Measurements from ENCODE around the gene MAPK8IP3. TPM values are rescaled to one million over a fixed set of nuclear protein-coding genes. Genes with fewer than 3 reads are reported as not detected.

Gene MAPK8IP3
- total RNA-seq (2022; extraction: Qiagen RNA extraction) = 40.7 to 70.6 TPM (median 60.8 TPM) in 5 replicates

GRCh38 chr16:1705688-1706385 lies at the start of gene MAPK8IP3:
Gene MAPK8IP3 (plus strand): TSS chr16:1706195. CDS start chr16:1706340, 145 bp downstream.

GRCh38 chr16:1677942-1678499 lies 28.0 kb upstream of the MAPK8IP3 start, which contains the start of gene JPT2:
Gene JPT2 (plus strand): TSS chr16:1678279. CDS start chr16:1678313, 34 bp downstream.

GRCh38 chr16:1771188-1771863 lies 65.3 kb downstream of the MAPK8IP3 start, which contains the start of gene NME3:
Gene NME3 (minus strand): TSS chr16:1771543. CDS start chr16:1771534, 9 bp downstream.

GRCh38 chr16:1772362-1772907 lies 66.4 kb downstream of the MAPK8IP3 start, which contains the start of gene EME2:
Gene EME2 (plus strand): TSS chr16:1772810. CDS start chr16:1773228, 418 bp downstream.

GRCh38 chr16:1772908-1773702 lies 67.1 kb downstream of the MAPK8IP3 start, which contains the start of gene MRPS34:
Gene MRPS34 (minus strand): TSS chr16:1773134. CDS start chr16:1773119, 15 bp downstream.

GRCh38 chr16:1782408-1783264 lies 76.6 kb downstream of the MAPK8IP3 start, which contains the start of the genes NUBP2 and SPSB3:
Gene NUBP2 (plus strand): TSS chr16:1782960. CDS start chr16:1783021, 61 bp downstream.
Gene SPSB3 (minus strand): TSS chr16:1782571. CDS start chr16:1781483, 1,088 bp downstream.

GRCh38 chr16:1793578-1794220 lies 87.7 kb downstream of the MAPK8IP3 start, which contains the start of gene IGFALS:
Gene IGFALS (minus strand): TSS chr16:1793705. CDS start chr16:1793652, 53 bp downstream.

Other genes starting within 250 kb of the MAPK8IP3 start
- gene CLCN7, start 231.2 kb upstream of the MAPK8IP3 start, total RNA-seq (2022; extraction: Qiagen RNA extraction) = 45.9 to 78.5 TPM (median 73.6 TPM) in 5 replicates
- not detected in 5 replicates for gene PTX4, start 217.3 kb upstream of the MAPK8IP3 start, total RNA-seq (2022; extraction: Qiagen RNA extraction)
- gene TELO2, start 212.8 kb upstream of the MAPK8IP3 start, total RNA-seq (2022; extraction: Qiagen RNA extraction) = 21.9 to 44.1 TPM (median 39.5 TPM) in 5 replicates
- 0.17 to 0.20 TPM in 2 of 5 replicates, not detected in the others for gene TMEM204, start 172.5 kb upstream of the MAPK8IP3 start, total RNA-seq (2022; extraction: Qiagen RNA extraction)
- 7.7 to 9.0 TPM (median 8.6 TPM) in 5 replicates for gene IFT140, start 94.1 kb upstream of the MAPK8IP3 start, total RNA-seq (2022; extraction: Qiagen RNA extraction)
- gene CRAMP1, start 93.8 kb upstream of the MAPK8IP3 start, total RNA-seq (2022; extraction: Qiagen RNA extraction) = 10.2 to 21.1 TPM (median 15.9 TPM) in 5 replicates
- gene JPT2, start 27.9 kb upstream of the MAPK8IP3 start, total RNA-seq (2022; extraction: Qiagen RNA extraction) = 167 to 196 TPM (median 178 TPM) in 5 replicates
- gene NME3, start 65.3 kb downstream of the MAPK8IP3 start, total RNA-seq (2022; extraction: Qiagen RNA extraction) = 31.2 to 64.7 TPM (median 62.4 TPM) in 5 replicates
- 6.0 to 12.0 TPM (median 10.0 TPM) in 5 replicates for gene EME2, start 66.6 kb downstream of the MAPK8IP3 start, total RNA-seq (2022; extraction: Qiagen RNA extraction)
- gene MRPS34, start 66.9 kb downstream of the MAPK8IP3 start, total RNA-seq (2022; extraction: Qiagen RNA extraction) = 168 to 282 TPM (median 245 TPM) in 5 replicates
- gene SPSB3, start 76.4 kb downstream of the MAPK8IP3 start, total RNA-seq (2022; extraction: Qiagen RNA extraction) = 17.2 to 28.9 TPM (median 24.8 TPM) in 5 replicates
- 53.4 to 92.2 TPM (median 81.1 TPM) in 5 replicates for gene NUBP2, start 76.8 kb downstream of the MAPK8IP3 start, total RNA-seq (2022; extraction: Qiagen RNA extraction)
- gene IGFALS, start 87.5 kb downstream of the MAPK8IP3 start, total RNA-seq (2022; extraction: Qiagen RNA extraction) = 0.06 to 0.10 TPM (median 0.06 TPM) in 3 of 5 replicates, not detected in the others
- gene HAGH, start 120.6 kb downstream of the MAPK8IP3 start, total RNA-seq (2022; extraction: Qiagen RNA extraction) = 56.2 to 70.5 TPM (median 67.0 TPM) in 5 replicates
- gene FAHD1, start 121.0 kb downstream of the MAPK8IP3 start, total RNA-seq (2022; extraction: Qiagen RNA extraction) = 43.1 to 50.4 TPM (median 48.4 TPM) in 5 replicates
- 1.1 to 1.9 TPM (median 1.4 TPM) in 5 replicates for gene MEIOB, start 166.0 kb downstream of the MAPK8IP3 start, total RNA-seq (2022; extraction: Qiagen RNA extraction)
- 1.5 to 3.1 TPM (median 2.8 TPM) in 5 replicates for gene HS3ST6, start 212.2 kb downstream of the MAPK8IP3 start, total RNA-seq (2022; extraction: Qiagen RNA extraction)
- gene MSRB1, start 237.0 kb downstream of the MAPK8IP3 start, total RNA-seq (2022; extraction: Qiagen RNA extraction) = 34.0 to 45.3 TPM (median 40.5 TPM) in 5 replicates
- 0.07 to 0.13 TPM in 2 of 5 replicates, not detected in the others for gene RPL3L, start 248.5 kb downstream of the MAPK8IP3 start, total RNA-seq (2022; extraction: Qiagen RNA extraction)

Measured in A549 treated with Mapracorat at 1 μM for 4 hours (cell line).